ENCODE data around the gene PLA2G4D. TPM values are rescaled to one million over a fixed set of nuclear protein-coding genes. Genes with fewer than 3 reads are reported as not detected.

The PLA2G4D gene
- total and polyA plus RNA-seq, 2 donors (not counting 3 experiments of a cell fraction or from before 2014, with no cell fraction given), result not detected

DNA sequence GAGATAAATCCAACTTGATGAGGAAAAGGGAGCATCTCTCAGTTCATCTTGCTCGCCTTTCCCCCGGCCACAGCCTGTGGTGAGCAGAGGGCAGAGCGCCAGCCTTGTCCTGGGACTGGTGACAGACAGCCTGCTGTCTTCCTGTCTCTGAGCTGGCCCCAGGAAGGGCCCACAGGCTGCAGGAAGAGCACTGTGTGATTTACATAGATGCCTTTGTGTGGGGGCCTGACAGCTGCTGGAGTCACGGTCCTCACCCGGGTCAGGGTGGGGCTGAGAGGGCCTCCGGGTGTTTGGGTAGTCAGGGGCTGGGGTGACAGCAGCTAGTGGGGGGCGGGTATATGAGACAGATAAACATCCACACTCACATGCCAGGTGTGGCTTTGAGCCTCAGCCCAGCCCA is 29.3 kb downstream of the PLA2G4D start:
- TF ChIP-seq FOS (IDR thresholded peaks at IDR 0.05; ENCODE audit: borderline replicate concordance, insufficient read depth, low read length), result no peak
- TF ChIP-seq, protein P1, sequence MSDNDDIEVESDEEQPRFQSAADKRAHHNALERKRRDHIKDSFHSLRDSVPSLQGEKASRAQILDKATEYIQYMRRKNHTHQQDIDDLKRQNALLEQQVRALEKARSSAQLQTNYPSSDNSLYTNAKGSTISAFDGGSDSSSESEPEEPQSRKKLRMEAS (IDR thresholded peaks at IDR 0.05; ENCODE audit: insufficient read depth, insufficient read length), result no peak
- no peak for TF ChIP-seq MYC (IDR thresholded peaks at IDR 0.05; ENCODE audit: low read depth, low read length)
- TF ChIP-seq POLR2A (IDR thresholded peaks at IDR 0.05; ENCODE audit: low read depth, low read length), result no peak
- no peak for TF ChIP-seq EZH2 (IDR thresholded peaks at IDR 0.05; ENCODE audit: borderline replicate concordance, low read depth, low read length, severe bottlenecking)
- no peak for TF ChIP-seq POLR2AphosphoS5 (IDR thresholded peaks at IDR 0.05; ENCODE audit: insufficient read depth, low read depth, low read length)
- TF ChIP-seq, protein P2, sequence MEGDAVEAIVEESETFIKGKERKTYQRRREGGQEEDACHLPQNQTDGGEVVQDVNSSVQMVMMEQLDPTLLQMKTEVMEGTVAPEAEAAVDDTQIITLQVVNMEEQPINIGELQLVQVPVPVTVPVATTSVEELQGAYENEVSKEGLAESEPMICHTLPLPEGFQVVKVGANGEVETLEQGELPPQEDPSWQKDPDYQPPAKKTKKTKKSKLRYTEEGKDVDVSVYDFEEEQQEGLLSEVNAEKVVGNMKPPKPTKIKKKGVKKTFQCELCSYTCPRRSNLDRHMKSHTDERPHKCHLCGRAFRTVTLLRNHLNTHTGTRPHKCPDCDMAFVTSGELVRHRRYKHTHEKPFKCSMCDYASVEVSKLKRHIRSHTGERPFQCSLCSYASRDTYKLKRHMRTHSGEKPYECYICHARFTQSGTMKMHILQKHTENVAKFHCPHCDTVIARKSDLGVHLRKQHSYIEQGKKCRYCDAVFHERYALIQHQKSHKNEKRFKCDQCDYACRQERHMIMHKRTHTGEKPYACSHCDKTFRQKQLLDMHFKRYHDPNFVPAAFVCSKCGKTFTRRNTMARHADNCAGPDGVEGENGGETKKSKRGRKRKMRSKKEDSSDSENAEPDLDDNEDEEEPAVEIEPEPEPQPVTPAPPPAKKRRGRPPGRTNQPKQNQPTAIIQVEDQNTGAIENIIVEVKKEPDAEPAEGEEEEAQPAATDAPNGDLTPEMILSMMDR (IDR thresholded peaks at IDR 0.05; ENCODE audit: extremely low read depth in 1 of 2, insufficient read depth in 1 of 2, low read depth in 1 of 2, low read length in 2 of 2), result no peak
- no peak for TF ChIP-seq GATA2 (IDR thresholded peaks at IDR 0.05; ENCODE audit: insufficient read depth, insufficient read length, low read depth, low read length)
- TF ChIP-seq JUN (IDR thresholded peaks at IDR 0.05; ENCODE audit: borderline replicate concordance, insufficient read depth, insufficient read length, low read depth), result no peak
- H3K4me3 ChIP-seq (replicated peaks in 1 of 3; ENCODE audit: insufficient read depth in 1 of 3, low read depth in 1 of 3, low read length in 3 of 3), result no peak overlapping the region
- H4K20me1 ChIP-seq (replicated peaks; ENCODE audit: control insufficient read depth, extremely low read depth, insufficient read depth, low read length), result no peaks in the 10 kb centered on the region
- no peak overlapping the region for H3K27ac ChIP-seq (ENCODE audit: insufficient read depth, low read depth, low read length)
- CTCF ChIA-PET, result interaction anchor here (1.0 to 7.9 kb wide), 10 partner anchors 13 to 320 kb away, joined by 3 to 96 read pairs (median 4); no protein-coding TSS in a partner anchor
- no peaks in the 10 kb centered on the region for H3K79me2 ChIP-seq (ENCODE audit: control insufficient read depth, insufficient read depth, low read length)
- no peak overlapping the region for H2AFZ ChIP-seq (ENCODE audit: low read depth, low read length)
- H3K4me2 ChIP-seq (ENCODE audit: insufficient read depth, low read length), result no peak overlapping the region
- no peaks in the 10 kb centered on the region for H3K9me1 ChIP-seq (replicated peaks; ENCODE audit: control insufficient read depth, extremely low read depth, insufficient read depth, low read length)
- FAIRE-seq (peak; percentile 64), DNase-seq (ENCODE audit: low read depth, low spot score) (peak; percentile 34)
- no peak overlapping the region for H3K9ac ChIP-seq (replicated peaks; ENCODE audit: extremely low read depth, insufficient read depth, low read length)
- no TSS peak for BruUV-seq (replicated peaks)
- H3K9me3 ChIP-seq (replicated peaks; ENCODE audit: control insufficient read depth, insufficient read depth, low read length), result no peaks in the 10 kb centered on the region
- dilution Hi-C loops (cut with MboI; ENCODE audit: extremely low pct_ligation_motif_present, low sequenced_read_pairs), result no loop called here
- POLR2A ChIA-PET, result no interaction called here
- no peaks in the 10 kb centered on the region for H3K36me3 ChIP-seq (ENCODE audit: control insufficient read depth in 2 of 2, extremely low read depth in 1 of 2, insufficient read depth in 2 of 2, low read length in 2 of 2)
- intact Hi-C loops (cut with micrococcal nuclease), result loop anchor here (5.0 kb wide), 1 partner anchor 407 kb away; no protein-coding TSS in a partner anchor
- H3K27me3 ChIP-seq (ENCODE audit: control insufficient read depth in 2 of 2, insufficient read depth in 2 of 2, low read length in 2 of 2), result no peaks in the 10 kb centered on the region
- no peaks in the 10 kb centered on the region for H3K4me1 ChIP-seq (ENCODE audit: control insufficient read depth, extremely low read depth, insufficient read depth, low read length)
